Astrocyte (in vitro differentiated cells and primary cell): ENCODE data around the gene SMIM14. TPM values are rescaled to one million over a fixed set of nuclear protein-coding genes. Genes with fewer than 3 reads are reported as not detected.
"Not testable (repeated sequence)": the region's sequence is repeated elsewhere in the genome, so short reads cannot be mapped to it uniquely, and the experiment has no call there.

Experiments
- DNase-seq: peaks from one replicate; pipeline ENCODE4 v3.0.0-alpha.2; 2010; ENCODE audit warnings: low read depth
- FAIRE-seq: peaks from 2 replicates; lab custom pipeline; 2011; peaks lifted over from hg19 to GRCh38; lab: Jason Lieb, UNC
- H2AFZ ChIP-seq: 2 replicates; pipeline ENCODE4 v1.6.0; 2012; ENCODE audit warnings: low read depth, low read length, inconsistent platforms
- H3K27ac ChIP-seq: 2 replicates; pipeline ENCODE4 v1.5.1; 2011; ENCODE audit warnings: low read depth, low read length, inconsistent platforms
- H3K27me3 ChIP-seq: 2 replicates; pipeline ENCODE4 v1.6.0; 2011; ENCODE audit warnings: low read length, inconsistent platforms; ENCODE audit not compliant: insufficient read depth
- H3K36me3 ChIP-seq: 2 replicates; pipeline ENCODE4 v1.5.1; 2011; ENCODE audit warnings: low read length, inconsistent platforms; ENCODE audit not compliant: insufficient read depth
- H3K4me1 ChIP-seq: 2 replicates; pipeline ENCODE4 v1.5.1; 2011; ENCODE audit warnings: low read length, inconsistent platforms; ENCODE audit not compliant: insufficient read depth
- H3K4me2 ChIP-seq: 2 replicates; pipeline ENCODE4 v1.6.0; 2012; ENCODE audit warnings: low read length, inconsistent platforms
- H3K4me3 ChIP-seq: 2 replicates; pipeline ENCODE4 v1.5.1; 2011; ENCODE audit warnings: low read depth, mild to moderate bottlenecking, low read length, inconsistent platforms; ENCODE audit not compliant: insufficient read depth
- H3K79me2 ChIP-seq: 2 replicates; pipeline ENCODE4 v1.6.0; 2012; ENCODE audit warnings: mild to moderate bottlenecking, low read length, inconsistent platforms; ENCODE audit not compliant: insufficient read depth
- H3K9ac ChIP-seq: 2 replicates; pipeline ENCODE4 v1.6.0; 2012; ENCODE audit warnings: mild to moderate bottlenecking, low read length, inconsistent platforms
- H3K9me3 ChIP-seq: 2 replicates; pipeline ENCODE4 v1.5.1; 2012; ENCODE audit warnings: low read depth, mild to moderate bottlenecking, low read length, inconsistent platforms; ENCODE audit not compliant: insufficient read depth
- H4K20me1 ChIP-seq: 2 replicates; pipeline ENCODE4 v1.6.0; 2012; ENCODE audit warnings: low read length, inconsistent platforms; ENCODE audit not compliant: insufficient read depth
- H3K27ac Mint-ChIP-seq: one replicate; pipeline ENCODE4 v1.8.0; 2021; ENCODE audit warnings: mild to moderate bottlenecking, mixed read lengths; ENCODE audit not compliant: unreplicated experiment
- H3K27me3 Mint-ChIP-seq: one replicate; pipeline ENCODE4 v1.8.0; 2021; ENCODE audit warnings: low read depth, mixed read lengths; ENCODE audit not compliant: unreplicated experiment
- H3K36me3 Mint-ChIP-seq: one replicate; pipeline ENCODE4 v1.8.0; 2021; ENCODE audit warnings: low read depth, mixed read lengths; ENCODE audit not compliant: unreplicated experiment
- H3K4me1 Mint-ChIP-seq: one replicate; pipeline ENCODE4 v1.8.0; 2021; ENCODE audit warnings: low read depth, mixed read lengths; ENCODE audit not compliant: unreplicated experiment
- H3K4me3 Mint-ChIP-seq: one replicate; pipeline ENCODE4 v1.8.0; 2021; ENCODE audit warnings: mild to moderate bottlenecking, moderate library complexity, mixed read lengths; ENCODE audit not compliant: unreplicated experiment
- H3K9me3 Mint-ChIP-seq: one replicate; pipeline ENCODE4 v1.8.0; 2021; ENCODE audit warnings: mild to moderate bottlenecking, mixed read lengths; ENCODE audit not compliant: unreplicated experiment
- CTCF ChIP-seq: IDR thresholded peaks from 2 replicates; pipeline ENCODE4 v1.5.1; 2011; ENCODE audit warnings: low read depth, mild to moderate bottlenecking, inconsistent platforms, low read length, moderate library complexity; ENCODE audit not compliant: insufficient read depth
- EZH2 ChIP-seq: IDR thresholded peaks from 2 replicates; pipeline ENCODE4 v1.6.1; 2012; ENCODE audit warnings: mild to moderate bottlenecking, low read length, inconsistent platforms; ENCODE audit not compliant: insufficient read depth
- total RNA-seq: library from RNA; stranded (reverse); gene quantifications from 2 replicates; pipeline ENCODE4 v1.2.1, GENCODE V29; 2021

The SMIM14 gene
- total RNA-seq, 1 donor from 2014 or later, result 28.3 TPM

- H3K36me3 Mint-ChIP-seq, result peaks cover 3% of the 10 kb centered on the region
- Histone ChIP-seq H3K4me2 (no peak overlapping the region), H3K27ac (no peak overlapping the region), H3K27me3 (no peaks in the 10 kb centered on the region), H3K36me3 (no peaks in the 10 kb centered on the region), H3K79me2 (no peaks in the 10 kb centered on the region), H3K9me3 (no peaks in the 10 kb centered on the region), H2AFZ (no peak overlapping the region), H3K4me1 (no peaks in the 10 kb centered on the region), H3K4me3 (no peak overlapping the region), H3K9ac (no peak overlapping the region), H4K20me1 (no peaks in the 10 kb centered on the region)
- no peak overlapping the region for H3K4me3 Mint-ChIP-seq
- H3K27me3 Mint-ChIP-seq, result peaks cover 2% of the 10 kb centered on the region
- DNase-seq, result no peak
- H3K27ac Mint-ChIP-seq, result no peak overlapping the region
- no peak for TF ChIP-seq CTCF
- no peak for TF ChIP-seq EZH2
- no peak for FAIRE-seq
- no peaks in the 10 kb centered on the region for H3K4me1 Mint-ChIP-seq
- H3K9me3 Mint-ChIP-seq, result no peaks in the 10 kb centered on the region
Observed at GRCh38 chr4:39685990-39686389, 47.3 kb upstream of the SMIM14 start.

- no peak overlapping the region for H3K4me3 Mint-ChIP-seq
- no peak overlapping the region for H3K27ac Mint-ChIP-seq
- no peaks in the 10 kb centered on the region for H3K27me3 ChIP-seq
- TF ChIP-seq EZH2 (no peak), CTCF (no peak)
- no peaks in the 10 kb centered on the region for H3K9me3 ChIP-seq
- no peaks in the 10 kb centered on the region for H3K4me1 ChIP-seq
- H3K79me2 ChIP-seq, result no peaks in the 10 kb centered on the region
- no peaks in the 10 kb centered on the region for H3K36me3 ChIP-seq
- H3K4me1 Mint-ChIP-seq, result no peaks in the 10 kb centered on the region
- peaks cover 2% of the 10 kb centered on the region for H3K27me3 Mint-ChIP-seq
- no peak overlapping the region for H3K4me2 ChIP-seq
- no peak for DNase-seq
- no peak overlapping the region for H3K27ac ChIP-seq
- no peaks in the 10 kb centered on the region for H4K20me1 ChIP-seq
- H2AFZ ChIP-seq, result no peak overlapping the region
- no peaks in the 10 kb centered on the region for H3K9me3 Mint-ChIP-seq
- H3K36me3 Mint-ChIP-seq, result peaks cover 3% of the 10 kb centered on the region
- H3K9ac ChIP-seq, result no peak overlapping the region
- H3K4me3 ChIP-seq, result no peak overlapping the region
- no peak for FAIRE-seq
Observed at GRCh38 chr4:39682138-39682537, 43.5 kb upstream of the SMIM14 start.

GRCh38 chr4:39681003-39681402, 42.3 kb upstream of the SMIM14 start:
- not testable (repeated sequence) for H3K9me3 Mint-ChIP-seq

GRCh38 chr4:39675681-39676080, 37.0 kb upstream of the SMIM14 start:
- not testable (repeated sequence) for H3K27me3 ChIP-seq, H3K36me3 ChIP-seq, H3K27me3 Mint-ChIP-seq, H3K9ac ChIP-seq, H3K9me3 Mint-ChIP-seq, H4K20me1 ChIP-seq, H3K36me3 Mint-ChIP-seq, H3K4me1 ChIP-seq, FAIRE-seq, H3K4me3 ChIP-seq, H3K27ac Mint-ChIP-seq, H3K4me3 Mint-ChIP-seq, DNase-seq, H2AFZ ChIP-seq, H3K4me2 ChIP-seq, H3K79me2 ChIP-seq, H3K9me3 ChIP-seq, H3K27ac ChIP-seq, H3K4me1 Mint-ChIP-seq

More at GRCh38 chr4:39681003-39681402, 42.3 kb upstream of the SMIM14 start:
- not testable (repeated sequence) for H3K4me1 ChIP-seq, H4K20me1 ChIP-seq, H3K4me3 ChIP-seq, H3K36me3 ChIP-seq, H3K27ac Mint-ChIP-seq, H3K4me2 ChIP-seq, H2AFZ ChIP-seq, H3K4me3 Mint-ChIP-seq, DNase-seq, FAIRE-seq, H3K27ac ChIP-seq, H3K27me3 Mint-ChIP-seq, H3K9me3 ChIP-seq, H3K27me3 ChIP-seq, H3K36me3 Mint-ChIP-seq, H3K9ac ChIP-seq, H3K79me2 ChIP-seq, H3K4me1 Mint-ChIP-seq

GRCh38 chr4:39670296-39670695, 31.6 kb upstream of the SMIM14 start:
- H3K27me3 Mint-ChIP-seq, H3K9ac ChIP-seq, H3K4me3 ChIP-seq, H3K27ac Mint-ChIP-seq, H3K4me1 ChIP-seq, H4K20me1 ChIP-seq, H2AFZ ChIP-seq, H3K9me3 ChIP-seq, H3K4me2 ChIP-seq, H3K79me2 ChIP-seq, H3K27ac ChIP-seq, H3K4me1 Mint-ChIP-seq, H3K4me3 Mint-ChIP-seq, H3K36me3 Mint-ChIP-seq, H3K27me3 ChIP-seq, H3K36me3 ChIP-seq, FAIRE-seq, H3K9me3 Mint-ChIP-seq, DNase-seq: not testable (repeated sequence)
